ENCODE data around the gene RIC3.

RIC3 gene

GRCh38 chr11:8105666-8106065, 63.2 kb downstream of the RIC3 start:
- in situ Hi-C loops (cut with MboI; ENCODE audit: low sequenced_read_pairs), result no loop called here

- in situ Hi-C loops (cut with MboI; ENCODE audit: low sequenced_read_pairs), result no loop called here
Measured at GRCh38 chr11:8105133-8105532, 63.7 kb downstream of the RIC3 start.

GRCh38 chr11:8103909-8104308, 64.9 kb downstream of the RIC3 start:
- in situ Hi-C loops (cut with MboI; ENCODE audit: low sequenced_read_pairs), result no loop called here

GRCh38 chr11:8102965-8103364, 65.9 kb downstream of the RIC3 start:
- in situ Hi-C loops (cut with MboI; ENCODE audit: low sequenced_read_pairs), result no loop called here

GRCh38 chr11:8102296-8102915, 66.4 kb downstream of the RIC3 start:
- in situ Hi-C loops (cut with MboI; ENCODE audit: low sequenced_read_pairs), result no loop called here

- in situ Hi-C loops (cut with MboI; ENCODE audit: low sequenced_read_pairs), result no loop called here
Measured at GRCh38 chr11:8101421-8101820, 67.4 kb downstream of the RIC3 start.

- in situ Hi-C loops (cut with MboI; ENCODE audit: low sequenced_read_pairs), result no loop called here
Measured at GRCh38 chr11:8100605-8101004, 68.2 kb downstream of the RIC3 start.

- in situ Hi-C loops (cut with MboI; ENCODE audit: low sequenced_read_pairs), result no loop called here
Measured at GRCh38 chr11:8100158-8100557, 68.7 kb downstream of the RIC3 start.

GRCh38 chr11:8099291-8099899, 69.4 kb downstream of the RIC3 start:
- in situ Hi-C loops (cut with MboI; ENCODE audit: low sequenced_read_pairs), result no loop called here

GRCh38 chr11:8098879-8099278, 69.9 kb downstream of the RIC3 start:
- in situ Hi-C loops (cut with MboI; ENCODE audit: low sequenced_read_pairs), result no loop called here

GRCh38 chr11:8098361-8098760, 70.5 kb downstream of the RIC3 start:
- in situ Hi-C loops (cut with MboI; ENCODE audit: low sequenced_read_pairs), result no loop called here

- in situ Hi-C loops (cut with MboI; ENCODE audit: low sequenced_read_pairs), result no loop called here
Measured at GRCh38 chr11:8097926-8098325, 70.9 kb downstream of the RIC3 start.

GRCh38 chr11:8097468-8097867, 71.4 kb downstream of the RIC3 start:
- in situ Hi-C loops (cut with MboI; ENCODE audit: low sequenced_read_pairs), result no loop called here

GRCh38 chr11:8097062-8097461, 71.8 kb downstream of the RIC3 start:
- in situ Hi-C loops (cut with MboI; ENCODE audit: low sequenced_read_pairs), result no loop called here

GRCh38 chr11:8096575-8096974, 72.2 kb downstream of the RIC3 start:
- in situ Hi-C loops (cut with MboI; ENCODE audit: low sequenced_read_pairs), result no loop called here

GRCh38 chr11:8095806-8096522, 72.9 kb downstream of the RIC3 start:
- in situ Hi-C loops (cut with MboI; ENCODE audit: low sequenced_read_pairs), result no loop called here

- in situ Hi-C loops (cut with MboI; ENCODE audit: low sequenced_read_pairs), result no loop called here
Measured at GRCh38 chr11:8095371-8095770, 73.5 kb downstream of the RIC3 start.

GRCh38 chr11:8094656-8095055, 74.2 kb downstream of the RIC3 start:
- in situ Hi-C loops (cut with MboI; ENCODE audit: low sequenced_read_pairs), result no loop called here

- in situ Hi-C loops (cut with MboI; ENCODE audit: low sequenced_read_pairs), result no loop called here
Measured at GRCh38 chr11:8093931-8094575, 74.8 kb downstream of the RIC3 start.

- in situ Hi-C loops (cut with MboI; ENCODE audit: low sequenced_read_pairs), result no loop called here
Measured at GRCh38 chr11:8092587-8093424, 76.0 kb downstream of the RIC3 start.

GRCh38 chr11:8091721-8092120, 77.1 kb downstream of the RIC3 start:
- in situ Hi-C loops (cut with MboI; ENCODE audit: low sequenced_read_pairs), result no loop called here

Measured in HL-60/S4 (cell line).